HG03039 (cell line): Measurements from ENCODE around the gene SEMA4A.

ENCODE experiments used
- ATAC-seq: cut with Tn5 transposase; IDR thresholded peaks from one replicate; pipeline ENCODE4 v1.9.1; 2021; ENCODE audit warnings: mild to moderate bottlenecking, moderate library complexity; ENCODE audit not compliant: unreplicated experiment

Gene SEMA4A

GRCh38 chr1:156134716-156135435, 18.5 kb upstream of the SEMA4A start:
- no peak for ATAC-seq

GRCh38 chr1:156135930-156136871, 17.2 kb upstream of the SEMA4A start:
- ATAC-seq, result no peak

GRCh38 chr1:156136970-156137483, 16.4 kb upstream of the SEMA4A start:
- ATAC-seq, result no peak

GRCh38 chr1:156138458-156138867, 14.9 kb upstream of the SEMA4A start:
- no peak for ATAC-seq

GRCh38 chr1:156140879-156141707, 12.3 kb upstream of the SEMA4A start:
- no peak for ATAC-seq

GRCh38 chr1:156143765-156144489, 9.5 kb upstream of the SEMA4A start:
- no peak for ATAC-seq

GRCh38 chr1:156144742-156145141, 8.6 kb upstream of the SEMA4A start:
- no peak for ATAC-seq

- no peak for ATAC-seq
Measured at GRCh38 chr1:156145650-156146019, 7.8 kb upstream of the SEMA4A start.

- no peak for ATAC-seq
Measured at GRCh38 chr1:156146020-156146768, 7.2 kb upstream of the SEMA4A start.

- no peak for ATAC-seq
Measured at GRCh38 chr1:156146769-156147405, 6.5 kb upstream of the SEMA4A start.

GRCh38 chr1:156148216-156148615, 5.2 kb upstream of the SEMA4A start:
- no peak for ATAC-seq

GRCh38 chr1:156149374-156150332, 3.7 kb upstream of the SEMA4A start:
- no peak for ATAC-seq

- no peak for ATAC-seq
Measured at GRCh38 chr1:156150333-156151011, 2.9 kb upstream of the SEMA4A start.

- ATAC-seq, result no peak
Measured at GRCh38 chr1:156151093-156151688, 2.2 kb upstream of the SEMA4A start.

- no peak for ATAC-seq
Measured at GRCh38 chr1:156152628-156153027, 757 bp upstream of the SEMA4A start.

- ATAC-seq, result peak; percentile 46
Measured at GRCh38 chr1:156154317-156154749, 948 bp downstream of the SEMA4A start.
